Measurements from ENCODE around the gene ELK4.

DNA sequence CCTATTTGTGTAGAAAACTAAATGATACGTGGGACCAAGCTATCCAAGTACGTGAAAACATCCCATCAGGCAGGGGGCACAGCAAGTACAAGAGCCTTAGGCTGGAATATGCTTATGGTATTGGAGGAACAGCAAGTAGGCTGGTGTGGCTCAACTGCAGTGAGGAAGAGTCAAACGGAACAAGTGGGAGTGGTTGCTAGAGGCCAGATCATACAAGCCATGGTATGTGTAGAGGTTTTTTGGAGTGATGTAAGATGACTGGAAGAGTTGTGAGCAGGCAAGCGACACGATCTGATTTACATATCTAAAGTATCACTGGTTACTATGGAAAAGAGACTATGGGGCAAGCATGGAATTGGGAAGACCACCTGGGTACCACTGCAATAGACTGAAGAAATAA, 27.8 kb downstream of the ELK4 start:
- TF ChIP-seq CTCF (conservative IDR thresholded peaks at IDR 0.05; ENCODE audit: low read depth in 2 of 2) (no peak), POLR2AphosphoS5 (IDR thresholded peaks at IDR 0.05; ENCODE audit: low read depth) (no peak), EZH2phosphoT487 (IDR thresholded peaks at IDR 0.05; ENCODE audit: unreplicated experiment) (no peak), EZH2 (IDR thresholded peaks at IDR 0.05; ENCODE audit: low read depth, unreplicated experiment) (no peak), NANOG (IDR thresholded peaks at IDR 0.05; ENCODE audit: borderline replicate concordance) (no peak), ZNF331 (CRISPR knock-in tag; IDR thresholded peaks at IDR 0.05; ENCODE audit: low read depth) (no peak), JUNB (IDR thresholded peaks at IDR 0.05; ENCODE audit: unreplicated experiment) (no peak), CREB1 (CRISPR knock-in tag; IDR thresholded peaks at IDR 0.05; ENCODE audit: low read depth) (no peak), ETS1 (IDR thresholded peaks at IDR 0.05) (no peak)
- TF ChIP-seq, protein P1, sequence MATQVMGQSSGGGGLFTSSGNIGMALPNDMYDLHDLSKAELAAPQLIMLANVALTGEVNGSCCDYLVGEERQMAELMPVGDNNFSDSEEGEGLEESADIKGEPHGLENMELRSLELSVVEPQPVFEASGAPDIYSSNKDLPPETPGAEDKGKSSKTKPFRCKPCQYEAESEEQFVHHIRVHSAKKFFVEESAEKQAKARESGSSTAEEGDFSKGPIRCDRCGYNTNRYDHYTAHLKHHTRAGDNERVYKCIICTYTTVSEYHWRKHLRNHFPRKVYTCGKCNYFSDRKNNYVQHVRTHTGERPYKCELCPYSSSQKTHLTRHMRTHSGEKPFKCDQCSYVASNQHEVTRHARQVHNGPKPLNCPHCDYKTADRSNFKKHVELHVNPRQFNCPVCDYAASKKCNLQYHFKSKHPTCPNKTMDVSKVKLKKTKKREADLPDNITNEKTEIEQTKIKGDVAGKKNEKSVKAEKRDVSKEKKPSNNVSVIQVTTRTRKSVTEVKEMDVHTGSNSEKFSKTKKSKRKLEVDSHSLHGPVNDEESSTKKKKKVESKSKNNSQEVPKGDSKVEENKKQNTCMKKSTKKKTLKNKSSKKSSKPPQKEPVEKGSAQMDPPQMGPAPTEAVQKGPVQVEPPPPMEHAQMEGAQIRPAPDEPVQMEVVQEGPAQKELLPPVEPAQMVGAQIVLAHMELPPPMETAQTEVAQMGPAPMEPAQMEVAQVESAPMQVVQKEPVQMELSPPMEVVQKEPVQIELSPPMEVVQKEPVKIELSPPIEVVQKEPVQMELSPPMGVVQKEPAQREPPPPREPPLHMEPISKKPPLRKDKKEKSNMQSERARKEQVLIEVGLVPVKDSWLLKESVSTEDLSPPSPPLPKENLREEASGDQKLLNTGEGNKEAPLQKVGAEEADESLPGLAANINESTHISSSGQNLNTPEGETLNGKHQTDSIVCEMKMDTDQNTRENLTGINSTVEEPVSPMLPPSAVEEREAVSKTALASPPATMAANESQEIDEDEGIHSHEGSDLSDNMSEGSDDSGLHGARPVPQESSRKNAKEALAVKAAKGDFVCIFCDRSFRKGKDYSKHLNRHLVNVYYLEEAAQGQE (IDR thresholded peaks at IDR 0.05; ENCODE audit: unreplicated experiment) = no peak

All from GM23338 (cell line).